CD4-positive, alpha-beta T cell treated with Interleukin-17A for 1 hour (primary cell): ENCODE results near the gene ELK1.
A peak's percentile ranks its signal among the peaks of the same experiment; 100 is the strongest.

Source experiments
- DNase-seq: peaks from one replicate; pipeline ENCODE4 v3.0.0-alpha.2; 2020

ELK1 gene

DNA sequence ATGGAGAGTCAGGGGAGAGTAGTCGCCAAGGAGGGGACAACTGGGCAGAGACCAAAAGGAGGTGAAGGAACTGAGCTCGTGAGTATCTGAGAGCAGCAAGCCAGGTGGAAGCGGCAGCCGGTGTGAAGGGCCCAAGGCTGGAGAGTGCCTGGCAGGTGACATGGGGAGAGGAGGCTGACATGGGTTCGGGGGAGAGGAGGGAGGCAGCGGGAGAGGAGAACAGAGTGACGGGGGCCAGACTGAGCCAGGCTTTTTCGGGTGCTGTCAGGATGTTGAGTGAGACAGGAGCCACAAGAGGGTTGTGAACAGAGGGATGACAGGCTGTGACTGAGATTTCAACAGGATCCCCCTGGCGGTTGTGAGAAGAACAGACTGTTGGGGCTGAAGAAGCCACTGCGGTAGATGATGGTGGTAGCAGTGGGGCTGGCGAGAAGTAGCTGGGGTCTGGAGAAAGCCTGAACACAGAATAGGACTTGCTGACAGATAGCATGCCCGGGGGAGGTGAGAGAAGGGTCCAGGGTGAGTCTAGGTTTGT is 5.7 kb downstream of the ELK1 start:
- DNase-seq, result peak; percentile 25

DNA sequence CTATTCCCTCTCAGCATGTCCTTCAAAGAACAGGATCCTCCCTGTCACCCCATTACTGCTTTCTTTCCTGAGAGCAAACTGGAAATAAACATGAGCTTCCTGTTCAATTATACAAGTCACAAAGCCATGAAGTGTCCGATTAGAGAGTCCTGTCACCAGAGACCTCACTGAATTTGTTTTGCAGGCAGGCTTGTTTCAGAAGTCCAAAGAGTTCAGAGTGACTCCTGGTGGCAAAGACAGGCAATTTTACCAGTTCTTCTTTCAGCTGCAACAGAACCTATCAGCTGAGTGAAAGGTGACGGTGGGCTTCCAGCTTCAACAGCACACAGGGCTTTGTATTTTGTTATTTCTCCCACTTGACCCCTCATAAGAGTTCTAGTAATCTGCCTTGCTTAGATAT is 6.4 kb downstream of the ELK1 start:
- peak; percentile 26 for DNase-seq

DNA sequence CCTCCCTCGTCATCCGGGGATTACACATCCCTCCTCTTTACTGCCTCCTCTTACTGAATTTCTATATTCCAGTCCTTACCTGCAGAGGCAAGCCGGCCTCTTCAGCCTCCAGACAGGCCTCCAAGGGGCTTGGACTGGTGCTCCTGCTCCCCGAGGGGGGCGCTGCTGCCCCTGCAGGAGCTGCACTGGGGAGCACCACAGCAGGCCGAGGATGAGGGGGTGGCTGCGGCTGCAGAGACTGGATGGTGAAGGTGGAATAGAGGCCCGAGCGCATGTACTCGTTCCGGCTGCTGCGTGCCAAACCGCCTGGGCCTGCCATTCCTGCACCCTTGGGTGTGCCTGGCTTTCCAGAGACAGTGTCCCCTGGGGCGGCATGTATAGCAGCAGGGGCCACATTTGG is 11.5 kb downstream of the ELK1 start:
- no peak for DNase-seq

DNA sequence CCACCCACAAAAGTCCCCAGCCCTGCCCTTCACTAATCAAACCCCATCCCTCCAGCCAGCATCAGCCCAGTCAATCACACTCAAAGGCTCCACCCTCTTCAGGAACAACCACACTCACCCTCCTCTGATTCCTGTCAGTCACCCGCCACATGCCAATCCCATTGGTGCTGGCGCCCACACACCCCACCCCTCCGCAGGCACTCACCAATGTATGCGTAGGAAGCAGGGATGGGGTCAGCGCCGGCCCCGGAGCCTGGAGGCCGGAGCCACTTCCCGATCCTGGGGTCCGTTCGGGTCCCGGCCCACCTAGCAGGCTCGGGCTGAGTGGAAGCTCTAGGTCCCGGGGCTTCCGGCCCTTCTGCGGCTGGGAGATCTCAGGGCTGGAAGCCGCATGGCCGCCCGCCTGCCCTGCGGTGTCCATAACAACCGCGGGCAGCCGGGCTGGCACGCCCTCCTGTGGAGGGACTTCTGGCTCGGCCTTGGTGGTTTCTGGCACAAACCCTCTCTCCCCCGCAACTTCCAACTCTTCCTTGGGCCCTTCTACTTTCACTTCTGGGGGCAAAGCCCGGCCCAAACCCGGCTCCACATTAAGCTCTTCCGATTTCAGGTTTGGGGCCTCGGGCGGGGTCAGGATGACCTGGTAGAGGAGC is 12.7 kb downstream of the ELK1 start:
- DNase-seq, result peak; percentile 53

DNA sequence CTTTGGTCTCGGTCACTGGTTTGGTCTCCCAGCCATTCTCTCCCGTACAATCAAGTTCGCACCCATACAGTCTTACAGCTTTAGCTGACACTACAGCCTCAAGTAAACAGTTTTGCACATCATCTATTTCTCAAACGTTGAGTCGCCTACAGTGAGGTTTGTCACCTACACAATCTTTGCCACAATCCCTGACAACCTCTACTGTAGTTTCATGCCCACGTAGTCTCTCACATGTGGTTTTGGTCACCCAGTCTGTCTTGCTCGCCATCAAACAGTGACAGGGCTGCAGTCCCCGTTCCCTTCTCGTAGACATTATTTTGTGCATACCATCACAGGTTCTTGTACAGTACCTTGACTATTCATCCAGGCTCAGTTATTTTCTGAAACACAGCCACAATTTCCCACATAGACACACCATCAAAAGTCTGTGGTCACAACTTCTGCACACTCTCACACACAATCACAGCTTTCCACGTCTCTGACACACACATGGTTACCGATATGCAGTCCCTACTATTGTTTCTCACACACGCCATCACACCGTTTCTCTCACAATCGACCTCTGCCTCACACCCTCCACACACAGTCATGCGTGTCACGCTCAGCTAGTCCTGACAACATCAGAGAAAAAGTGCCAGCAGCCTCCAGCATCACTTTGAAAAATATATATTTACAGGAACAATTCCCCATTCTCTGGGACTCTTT is 15.3 kb downstream of the ELK1 start:
- DNase-seq, result peak; percentile 35

DNA sequence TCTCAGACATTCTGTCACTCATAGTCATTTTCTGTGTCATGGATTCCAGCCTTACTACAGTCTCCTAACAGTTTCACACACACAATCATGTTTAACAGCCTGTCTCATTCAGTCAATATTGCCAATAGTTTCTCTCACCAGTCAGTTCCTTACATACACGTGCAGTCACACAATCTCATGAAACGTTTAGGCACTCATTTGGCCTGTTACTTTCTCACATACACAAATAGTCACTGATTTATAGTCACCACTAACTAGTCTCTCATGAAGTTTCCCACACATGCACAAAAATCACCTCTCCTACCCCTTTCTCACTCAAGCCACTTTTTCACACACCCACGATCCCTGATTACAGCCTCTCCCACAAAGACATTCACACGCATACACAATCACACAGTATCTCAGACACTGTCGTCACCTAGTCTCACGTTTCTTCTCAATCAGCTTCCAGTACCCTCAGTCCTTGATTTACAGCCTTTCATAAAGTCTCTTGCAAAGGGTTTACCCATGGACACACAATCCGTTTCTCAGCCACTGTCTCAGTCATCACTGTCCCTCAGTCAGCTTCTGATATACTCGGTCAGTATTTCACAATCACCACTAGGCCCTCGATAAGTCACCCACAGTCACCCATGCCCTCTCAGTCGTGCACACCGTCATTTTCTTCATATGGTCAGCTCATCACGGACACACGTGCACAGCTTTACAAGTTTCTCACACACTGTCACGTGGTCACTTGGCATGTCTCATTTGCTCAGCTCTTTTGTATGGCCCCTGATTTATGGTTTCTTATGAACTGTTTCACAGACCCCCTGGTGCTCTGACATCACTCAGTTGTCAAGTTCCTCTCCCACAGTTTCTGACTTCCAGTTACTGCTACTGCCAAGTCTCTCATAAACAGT is 16.4 kb downstream of the ELK1 start:
- DNase-seq, result no peak

DNA sequence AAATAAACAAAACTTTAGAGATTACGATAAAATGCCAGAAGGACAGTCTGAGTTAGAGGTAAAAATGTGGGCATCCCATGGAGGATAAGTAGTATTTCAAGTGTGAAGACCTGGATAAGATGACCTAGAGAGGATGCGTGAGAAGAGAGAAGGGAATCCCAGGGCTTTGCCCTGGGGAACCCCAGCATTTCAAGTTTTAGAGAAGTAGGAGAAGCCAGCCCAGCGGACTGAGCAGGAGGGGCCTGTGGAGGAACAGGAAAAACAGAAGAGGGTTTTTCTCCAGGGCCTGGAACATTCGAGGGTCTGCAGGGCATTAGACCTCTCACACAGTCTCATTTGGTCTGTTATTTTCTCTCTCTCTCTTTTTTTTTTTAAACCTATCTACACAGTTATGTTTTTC is 17.7 kb downstream of the ELK1 start:
- no peak for DNase-seq

DNA sequence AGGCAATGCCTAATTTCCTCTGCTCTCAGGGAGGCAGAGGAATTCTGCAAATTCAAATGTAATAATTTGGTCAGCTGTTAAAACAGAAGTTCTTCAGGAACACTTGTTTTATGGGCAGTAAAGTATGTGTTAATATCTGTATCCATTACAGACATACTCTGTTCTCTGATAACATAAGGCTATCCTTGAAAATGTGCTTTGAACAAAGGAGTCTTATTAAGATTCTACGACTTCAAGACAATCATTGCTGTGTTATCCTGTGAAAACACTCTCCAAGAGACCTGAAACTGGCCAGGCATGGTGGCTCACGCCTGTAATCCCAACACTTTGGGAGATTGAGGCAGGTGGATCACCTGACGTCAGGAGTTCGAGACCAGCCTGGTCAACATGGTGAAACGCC is 18.7 kb downstream of the ELK1 start:
- no peak for DNase-seq

DNA sequence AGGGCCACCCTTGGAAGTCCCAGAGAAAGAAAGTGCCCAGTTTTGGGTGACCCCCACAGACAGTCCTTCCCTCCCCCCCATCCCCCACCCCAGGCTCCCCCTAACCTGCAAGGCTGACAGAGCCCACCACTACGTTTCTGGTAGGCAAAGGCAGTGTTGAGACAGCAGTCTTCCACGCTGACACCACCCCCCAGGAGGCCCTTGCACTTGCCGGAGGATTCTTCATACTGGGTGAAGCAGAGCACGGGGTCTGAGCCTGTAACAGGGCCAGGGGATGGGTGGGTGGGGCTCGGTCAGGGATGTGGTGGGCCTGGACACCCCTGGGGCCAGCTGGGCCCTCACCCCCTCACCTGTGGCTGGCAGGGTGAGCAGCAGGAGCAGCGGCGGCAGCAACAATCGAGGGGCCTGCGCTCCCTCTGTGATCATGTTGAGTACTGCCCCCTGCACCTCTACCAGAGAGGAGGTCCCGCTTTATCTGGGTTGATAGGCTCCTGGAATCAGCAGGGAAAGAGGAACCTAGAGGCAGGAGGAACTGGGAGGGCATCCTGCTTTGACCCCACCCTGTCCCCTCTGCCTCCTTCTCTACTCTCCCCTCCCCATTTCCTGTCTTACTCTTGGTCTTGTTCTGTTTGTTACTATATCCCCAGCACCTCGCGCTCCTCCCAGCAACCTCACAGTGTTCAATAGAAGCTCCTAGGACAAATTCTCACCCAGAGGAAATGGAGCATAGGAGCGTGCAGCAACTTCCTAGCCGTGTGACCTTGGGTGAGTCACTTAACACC is 20.8 kb downstream of the ELK1 start, which contains the start of gene CFP:
Gene CFP, minus strand, starts transcription at position 512 of the 782 bp plus-strand sequence. Its CDS starts 86 bp downstream, at position 426.
- no peak for DNase-seq

DNA sequence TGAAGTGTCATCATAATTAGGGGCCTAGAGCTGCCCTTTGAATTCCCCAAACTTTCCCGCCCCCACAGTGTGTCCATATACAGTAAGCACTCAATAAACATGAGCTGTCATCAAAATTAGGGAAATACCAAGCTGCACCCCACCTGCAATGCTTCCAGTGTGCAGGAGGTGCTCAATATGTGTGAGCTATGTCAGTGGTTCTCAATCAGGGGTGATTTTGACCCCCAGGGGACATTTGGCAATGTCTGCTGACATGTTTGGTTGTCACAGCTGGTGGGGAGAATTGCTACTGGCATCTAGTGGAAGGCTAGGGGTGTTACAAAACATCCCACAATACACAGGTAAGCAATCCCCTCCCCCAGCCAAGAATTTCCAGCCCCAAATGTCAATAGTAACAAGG is 21.4 kb downstream of the ELK1 start:
- DNase-seq, result peak; percentile 36

DNA sequence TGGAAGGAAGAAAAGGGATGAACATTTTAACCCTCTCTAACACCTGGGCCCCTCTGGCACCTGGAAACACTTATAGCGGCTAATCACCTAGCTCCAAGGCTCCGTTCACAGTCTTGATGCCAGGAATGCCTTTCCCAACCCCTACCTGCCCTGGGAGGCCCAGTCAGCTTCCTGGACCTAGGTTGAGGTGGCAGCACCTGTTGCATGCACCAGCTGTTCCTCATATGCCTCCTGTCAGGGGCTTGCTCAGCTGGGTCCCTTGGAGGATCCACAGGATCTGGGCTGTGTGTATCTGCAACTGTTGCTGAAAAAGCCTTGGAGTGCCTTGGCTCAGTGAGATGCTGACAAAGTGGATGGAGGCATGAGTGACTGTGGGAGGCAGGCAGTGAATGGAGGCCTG is 25.0 kb downstream of the ELK1 start:
- no peak for DNase-seq

DNA sequence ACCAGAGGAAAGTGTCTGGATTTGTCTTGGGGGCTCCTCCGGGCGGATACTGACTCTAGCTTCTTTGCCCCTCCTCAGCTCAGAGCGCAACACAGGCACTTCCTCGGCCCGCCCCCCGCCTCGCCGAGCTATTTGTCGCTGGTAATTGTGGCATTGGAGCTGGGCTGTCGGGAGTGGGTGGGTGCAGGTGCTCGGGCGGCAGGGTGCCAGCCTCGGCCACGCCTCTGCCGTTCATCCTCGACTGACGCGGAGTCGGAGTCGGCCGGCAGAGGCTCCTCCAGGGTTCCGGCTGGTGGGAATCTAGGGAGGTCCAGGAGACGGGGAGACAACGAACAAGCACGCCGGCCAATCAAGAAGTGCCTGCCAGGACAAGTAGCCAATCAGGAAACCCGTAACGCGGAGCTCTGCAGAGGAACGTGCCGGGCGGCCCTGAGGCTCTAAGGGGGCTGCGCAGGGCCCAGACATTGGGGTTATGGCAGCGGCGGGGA is 26.8 kb downstream of the ELK1 start:
- peak; percentile 59 for DNase-seq

DNA sequence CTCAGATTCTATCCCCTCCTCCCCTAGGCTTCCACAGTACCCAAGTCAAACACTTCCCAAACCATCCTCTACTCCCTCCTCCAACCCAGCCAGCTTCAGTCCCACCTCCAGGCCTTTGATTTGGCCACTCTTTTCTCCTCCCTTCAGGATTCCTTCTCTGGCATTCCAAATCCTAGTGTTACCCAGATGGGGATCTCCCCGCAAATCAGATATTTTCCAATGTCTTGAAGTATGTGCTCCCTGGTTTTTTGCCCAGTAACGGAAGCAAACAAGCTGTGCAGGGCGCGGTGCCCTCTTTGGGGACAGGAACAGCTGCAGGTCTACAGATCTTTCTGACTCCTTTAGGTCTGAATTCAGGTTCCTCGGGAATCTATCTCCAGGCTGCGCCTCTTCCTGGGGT is 28.5 kb downstream of the ELK1 start:
- DNase-seq, result no peak

DNA sequence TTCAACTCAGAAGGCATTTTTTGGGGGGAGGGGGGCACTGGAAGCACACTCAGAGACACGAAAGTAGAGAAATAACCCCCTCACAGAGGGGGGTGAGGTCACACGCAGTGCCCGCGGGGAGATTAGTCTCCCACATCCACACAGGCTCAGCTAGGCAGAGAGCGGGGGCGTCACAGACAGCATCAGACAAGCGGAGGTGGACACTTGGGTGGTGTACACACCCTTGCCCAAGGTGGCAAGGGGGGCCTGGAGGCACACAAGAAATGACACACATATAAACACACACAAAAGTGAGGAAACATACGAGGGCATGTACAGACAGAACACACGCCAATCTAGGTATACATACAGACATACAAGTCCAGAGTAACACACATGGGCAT is 30.1 kb downstream of the ELK1 start:
- DNase-seq, result no peak

DNA sequence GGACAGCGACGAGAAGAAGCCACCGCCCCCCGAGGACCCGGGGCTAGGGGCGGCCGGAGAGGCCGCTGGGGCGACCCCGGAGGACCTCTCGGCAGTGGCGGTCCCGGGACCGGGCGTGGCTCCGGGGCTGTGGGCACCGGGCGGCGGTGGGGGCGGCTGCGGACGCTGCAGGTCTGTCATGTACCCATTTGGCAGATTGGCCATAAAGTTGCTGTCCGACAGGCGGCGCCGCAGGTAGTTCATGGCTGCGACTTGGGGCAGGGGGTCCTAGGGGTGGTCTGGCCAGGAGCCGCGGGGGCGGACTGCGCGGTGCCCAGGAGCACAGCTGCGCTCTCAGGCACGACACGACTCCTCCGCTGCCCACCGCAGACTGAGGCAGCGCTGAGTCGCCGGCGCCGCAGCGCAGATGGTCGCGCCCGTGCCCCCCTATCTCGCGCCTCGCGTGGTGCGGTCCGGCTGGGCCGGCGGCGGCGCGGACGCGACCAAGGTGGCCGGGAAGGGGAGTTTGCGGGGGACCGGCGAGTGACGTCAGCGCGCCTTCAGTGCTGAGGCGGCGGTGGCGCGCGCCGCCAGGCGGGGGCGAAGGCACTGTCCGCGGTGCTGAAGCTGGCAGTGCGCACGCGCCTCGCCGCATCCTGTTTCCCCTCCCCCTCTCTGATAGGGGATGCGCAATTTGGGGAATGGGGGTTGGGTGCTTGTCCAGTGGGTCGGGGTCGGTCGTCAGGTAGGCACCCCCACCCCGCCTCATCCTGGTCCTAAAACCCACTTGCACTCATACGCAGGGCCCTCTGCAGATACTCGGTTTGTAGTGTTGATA is 30.7 kb downstream of the ELK1 start, which contains the start of gene SYN1:
Gene SYN1, minus strand, starts transcription at position 372 of the 817 bp plus-strand sequence. Its CDS starts 129 bp downstream, at position 243.
- DNase-seq, result peak; percentile 85

DNA sequence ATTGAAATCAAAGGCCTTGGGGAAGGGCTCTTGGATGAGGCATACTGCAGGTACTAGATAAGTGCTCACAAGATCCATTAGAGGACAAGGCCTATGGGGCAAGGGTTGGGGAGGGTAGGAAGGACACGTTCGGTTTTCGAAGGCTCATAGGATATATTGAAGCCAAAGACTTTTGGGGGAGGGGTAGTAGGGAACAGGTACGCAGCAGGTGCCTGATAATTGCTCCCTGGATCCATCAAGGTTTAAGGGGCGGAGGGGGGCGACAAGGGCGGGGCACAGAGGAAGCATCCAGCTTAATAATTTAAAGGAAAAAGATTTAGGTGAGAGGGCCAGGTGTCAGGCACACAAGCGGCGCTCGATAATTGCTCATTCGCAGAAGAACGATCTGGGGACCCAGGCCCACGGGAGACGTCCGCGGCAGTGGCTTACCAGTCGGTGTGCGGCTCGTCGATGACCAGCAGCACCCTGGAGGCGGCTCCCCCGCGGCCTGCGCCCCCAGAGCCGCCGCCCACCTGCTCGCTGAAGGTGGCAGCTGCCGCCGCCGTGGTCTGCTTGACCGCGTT is 31.4 kb downstream of the ELK1 start:
- DNase-seq, result no peak

DNA sequence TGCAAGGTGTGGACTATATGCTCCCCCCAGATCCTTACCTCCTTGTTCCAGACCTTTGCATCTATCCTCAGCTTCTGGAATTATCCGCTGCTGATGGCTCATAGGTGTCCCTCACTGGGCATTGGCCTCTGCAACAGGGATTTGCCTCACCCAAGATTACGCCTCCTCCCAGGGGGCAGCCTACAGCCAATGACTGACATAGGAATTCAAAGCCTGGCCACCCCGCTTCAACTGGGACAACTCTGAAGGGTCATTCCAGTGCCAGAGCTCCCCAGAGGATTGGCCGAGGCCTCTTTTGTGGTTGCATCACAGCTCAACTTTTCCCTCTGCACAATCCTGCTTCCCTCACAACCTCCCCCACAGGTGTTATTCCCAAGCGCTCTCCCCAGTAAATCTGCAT is 35.7 kb downstream of the ELK1 start:
- no peak for DNase-seq

DNA sequence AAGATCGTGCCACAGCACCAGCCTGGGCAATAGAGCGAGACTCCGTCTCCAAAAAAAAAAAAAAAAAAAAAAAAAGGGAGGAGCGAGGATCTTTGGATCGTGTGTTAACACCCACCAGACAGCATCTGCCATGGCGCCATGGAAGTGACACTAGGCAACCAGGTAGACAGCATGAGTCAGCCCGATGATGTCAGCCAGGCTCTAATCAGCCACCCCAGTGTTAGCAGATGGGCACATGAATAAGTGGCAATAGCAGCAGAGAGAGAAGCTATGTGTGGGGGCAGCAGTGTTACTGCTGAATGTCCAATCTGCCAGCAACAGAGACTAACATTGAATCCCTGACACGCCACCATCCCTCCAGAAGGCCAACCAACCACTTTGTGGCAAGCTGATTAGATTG is 37.3 kb downstream of the ELK1 start:
- no peak for DNase-seq

DNA sequence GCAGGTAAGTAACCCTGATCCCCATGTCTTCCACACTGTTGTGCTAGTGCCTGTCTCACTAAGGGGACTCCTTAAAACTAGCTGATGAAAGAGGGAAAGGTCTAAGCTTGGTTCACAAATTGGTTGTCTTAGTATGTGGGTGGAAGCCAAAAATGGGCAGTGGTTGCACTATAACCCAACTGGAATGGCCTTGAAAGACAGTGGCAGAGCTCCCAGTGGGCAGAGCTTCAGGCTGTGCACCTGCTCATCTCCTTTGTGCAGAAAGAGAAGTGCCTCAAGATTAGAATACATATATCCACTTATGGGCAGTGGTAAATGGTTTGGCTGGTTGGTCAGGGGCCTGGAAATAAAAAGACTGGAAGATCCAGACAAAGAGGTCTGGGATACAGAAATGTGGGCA is 37.9 kb downstream of the ELK1 start:
- no peak for DNase-seq

DNA sequence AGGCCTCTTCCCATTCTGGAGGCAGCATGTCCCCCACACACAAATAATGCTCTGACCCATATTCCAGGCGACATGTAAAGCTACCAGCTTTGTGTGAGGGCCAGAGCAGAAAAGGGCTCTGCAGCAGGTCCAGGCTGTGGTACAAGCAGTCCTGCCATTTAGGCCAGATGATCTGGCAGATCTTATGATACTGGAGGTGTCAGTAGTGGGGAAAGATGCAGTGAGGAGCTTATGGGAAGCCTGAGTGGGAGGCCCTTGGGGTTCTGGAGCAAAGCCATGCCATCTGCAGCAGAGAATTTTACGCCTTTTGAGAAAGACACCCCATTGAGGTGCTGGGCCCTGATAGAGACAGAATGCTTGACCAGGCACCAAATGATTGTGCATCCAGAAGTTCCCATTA is 38.4 kb downstream of the ELK1 start:
- no peak for DNase-seq

DNA sequence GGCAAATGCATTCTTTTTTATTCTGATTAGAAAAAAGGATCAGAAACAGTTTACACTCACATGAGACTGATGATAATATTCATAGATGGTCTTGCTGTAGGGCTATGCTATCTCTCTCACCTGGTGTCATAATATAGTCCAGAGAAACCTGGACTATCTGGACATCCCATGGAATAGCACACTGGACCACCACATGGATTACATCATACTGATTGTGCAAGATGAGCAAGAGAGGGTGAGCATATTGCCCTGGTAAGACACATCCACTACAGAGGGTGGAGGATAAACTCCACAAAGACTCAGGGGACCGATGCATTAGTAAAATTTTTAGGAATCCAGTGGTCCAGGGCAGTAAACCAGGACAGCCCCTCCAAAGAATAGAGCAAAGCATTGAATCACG is 38.9 kb downstream of the ELK1 start:
- no peak for DNase-seq
